Measurements from ENCODE around the gene SNX8.
A peak's percentile ranks its signal among the peaks of the same experiment; 100 is the strongest.

The SNX8 gene

GRCh38 chr7:2204446-2204845, 109.8 kb downstream of the SNX8 start:
- no peak for DNase-seq (ENCODE audit: low read depth, low spot score)

- peak; percentile 30 for DNase-seq (ENCODE audit: low read depth, low spot score)
Observed at GRCh38 chr7:2203766-2204300, 110.4 kb downstream of the SNX8 start.

- no peak for DNase-seq (ENCODE audit: low read depth, low spot score)
Observed at GRCh38 chr7:2202901-2203765, 111.1 kb downstream of the SNX8 start.

GRCh38 chr7:2202361-2202761, 111.9 kb downstream of the SNX8 start:
- peak; percentile 44 for DNase-seq (ENCODE audit: low read depth, low spot score)

All from ELF-1 (cell line).